Activated T-helper 1 cell treated with anti-CD3 and anti-CD28 coated beads, Interleukin-12 subunit alpha, Interleukin-12 subunit beta, Interleukin-2, Interleukin-4 antibody, amounts not matched to agents 30 ng/mL and 10 ng/mL and 1 ng/mL, durations not matched to agents 14 hours and 24 hours and 36 hours (primary cell): ENCODE measurements around the gene VAV3. TPM values are rescaled to one million over a fixed set of nuclear protein-coding genes. Genes with fewer than 3 reads are reported as not detected.

Source experiments
- DNase-seq: peaks from one replicate; pipeline ENCODE4 v3.0.0; 2021; ENCODE audit warnings: low spot score
- H3K27ac Mint-ChIP-seq: one replicate; pipeline ENCODE4 v1.8.0; 2021; ENCODE audit warnings: mild to moderate bottlenecking, mixed read lengths
- H3K27me3 Mint-ChIP-seq: one replicate; pipeline ENCODE4 v1.8.0; 2022; ENCODE audit warnings: mild to moderate bottlenecking, moderate library complexity, mixed read lengths; ENCODE audit not compliant: insufficient read depth
- H3K36me3 Mint-ChIP-seq: one replicate; pipeline ENCODE4 v1.8.0; 2021; ENCODE audit warnings: low read depth, mixed read lengths
- H3K4me1 Mint-ChIP-seq: one replicate; pipeline ENCODE4 v1.8.0; 2021; ENCODE audit warnings: low read depth, mixed read lengths
- H3K4me3 Mint-ChIP-seq: one replicate; pipeline ENCODE4 v1.8.0; 2021; ENCODE audit warnings: mild to moderate bottlenecking, moderate library complexity, mixed read lengths
- H3K9me3 Mint-ChIP-seq: one replicate; pipeline ENCODE4 v1.8.0; 2021; ENCODE audit warnings: mixed read lengths
- intact Hi-C: fragments of 100-400 bp; cut with micrococcal nuclease; formaldehyde crosslinking; loops from one replicate; pipeline ENCODE4 v1.15.1; 2024
- total RNA-seq: library from RNA; stranded (reverse); gene quantifications from 2 replicates; pipeline ENCODE4 v1.2.3, GENCODE V29; 2022

Gene VAV3
- total RNA-seq, 1 donor from 2014 or later = 5.3 TPM

DNA sequence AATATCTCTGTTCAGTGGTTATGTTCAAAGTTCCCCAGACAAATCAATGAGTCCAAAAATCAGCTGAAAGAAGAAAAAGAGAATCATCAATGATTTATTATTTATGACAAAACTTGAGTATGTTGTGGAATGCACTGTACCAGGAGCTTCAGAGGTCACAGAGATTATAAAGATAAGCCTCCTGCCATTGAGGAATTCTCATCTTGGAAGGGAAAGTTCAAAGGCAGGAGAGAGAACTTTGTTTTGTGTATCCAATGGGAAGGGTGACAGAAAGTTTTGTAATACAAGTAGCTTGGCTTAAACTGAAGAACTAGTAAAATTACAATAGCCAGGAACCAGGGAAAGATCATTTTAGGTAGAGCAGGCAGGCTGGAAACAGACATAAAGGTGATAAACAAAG lies 367.7 kb downstream of the VAV3 start:
- no peaks in the 10 kb centered on the region for H3K36me3 Mint-ChIP-seq
- no peak overlapping the region for H3K27ac Mint-ChIP-seq
- no peak for DNase-seq
- H3K27me3 Mint-ChIP-seq = no peaks in the 10 kb centered on the region
- H3K4me1 Mint-ChIP-seq = peaks cover 21% of the 10 kb centered on the region
- H3K9me3 Mint-ChIP-seq = no peaks in the 10 kb centered on the region
- intact Hi-C loops = no loop called here
- H3K4me3 Mint-ChIP-seq = no peak overlapping the region

DNA sequence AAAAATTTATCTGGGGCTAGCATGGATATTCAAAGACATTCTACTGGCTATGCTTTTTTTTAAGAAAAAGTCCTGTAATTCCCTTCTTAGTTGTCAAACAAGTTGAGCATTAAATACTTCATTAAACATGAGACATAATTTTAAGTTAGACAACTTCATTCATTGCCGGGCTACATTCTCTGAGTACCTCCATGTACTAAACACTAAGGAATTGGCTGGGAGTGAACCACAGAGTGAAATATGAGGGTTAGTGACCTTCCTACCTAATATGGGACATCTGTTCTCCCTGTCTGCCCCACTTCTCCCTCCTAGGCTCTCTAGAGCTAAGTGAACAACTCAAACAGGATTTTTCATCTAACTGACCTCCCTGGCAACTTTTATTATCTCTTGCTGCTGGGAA lies 370.4 kb downstream of the VAV3 start:
- Mint-ChIP-seq H3K27me3 (no peaks in the 10 kb centered on the region), H3K4me3 (no peak overlapping the region), H3K27ac (no peak overlapping the region), H3K4me1 (peaks cover 13% of the 10 kb centered on the region), H3K36me3 (no peaks in the 10 kb centered on the region), H3K9me3 (no peaks in the 10 kb centered on the region)
- intact Hi-C loops = no loop called here
- DNase-seq = no peak

DNA sequence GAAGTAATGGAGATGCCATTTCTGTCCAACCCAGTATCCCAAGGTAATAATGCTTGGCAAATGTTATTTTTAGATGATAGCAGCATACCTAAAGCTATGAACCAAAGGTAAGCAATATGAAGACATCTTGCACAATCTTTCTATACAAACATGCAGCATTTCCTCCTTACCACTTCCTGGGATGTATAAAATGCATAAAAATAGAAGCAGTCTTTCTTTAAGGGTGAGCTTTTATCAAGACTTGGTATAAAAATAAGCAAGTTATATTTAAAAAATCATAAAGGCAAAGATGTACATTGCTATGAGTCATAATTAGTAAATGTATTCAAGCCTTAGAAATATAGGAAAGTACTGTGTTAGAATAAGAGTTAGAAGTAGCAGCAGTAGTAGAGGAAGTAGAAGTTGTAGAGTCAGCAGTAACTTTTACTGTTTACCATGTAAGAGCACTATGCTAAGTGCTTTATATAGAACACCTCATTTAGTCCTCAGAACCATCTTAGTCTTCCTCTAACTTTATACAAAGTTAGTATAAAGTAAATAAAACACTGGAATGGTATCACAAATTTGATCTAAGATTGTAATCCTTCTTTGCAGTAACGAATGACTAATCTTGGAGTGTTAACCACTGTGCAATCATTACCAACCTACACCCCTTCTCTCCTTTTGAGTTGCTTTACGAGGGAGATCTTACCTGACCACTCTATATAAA lies 371.3 kb downstream of the VAV3 start:
- peaks cover 13% of the 10 kb centered on the region for H3K4me1 Mint-ChIP-seq
- no peaks in the 10 kb centered on the region for H3K27me3 Mint-ChIP-seq
- H3K36me3 Mint-ChIP-seq = no peaks in the 10 kb centered on the region
- intact Hi-C loops = no loop called here
- no peak overlapping the region for H3K4me3 Mint-ChIP-seq
- H3K9me3 Mint-ChIP-seq = no peaks in the 10 kb centered on the region
- no peak overlapping the region for H3K27ac Mint-ChIP-seq
- DNase-seq = no peak

DNA sequence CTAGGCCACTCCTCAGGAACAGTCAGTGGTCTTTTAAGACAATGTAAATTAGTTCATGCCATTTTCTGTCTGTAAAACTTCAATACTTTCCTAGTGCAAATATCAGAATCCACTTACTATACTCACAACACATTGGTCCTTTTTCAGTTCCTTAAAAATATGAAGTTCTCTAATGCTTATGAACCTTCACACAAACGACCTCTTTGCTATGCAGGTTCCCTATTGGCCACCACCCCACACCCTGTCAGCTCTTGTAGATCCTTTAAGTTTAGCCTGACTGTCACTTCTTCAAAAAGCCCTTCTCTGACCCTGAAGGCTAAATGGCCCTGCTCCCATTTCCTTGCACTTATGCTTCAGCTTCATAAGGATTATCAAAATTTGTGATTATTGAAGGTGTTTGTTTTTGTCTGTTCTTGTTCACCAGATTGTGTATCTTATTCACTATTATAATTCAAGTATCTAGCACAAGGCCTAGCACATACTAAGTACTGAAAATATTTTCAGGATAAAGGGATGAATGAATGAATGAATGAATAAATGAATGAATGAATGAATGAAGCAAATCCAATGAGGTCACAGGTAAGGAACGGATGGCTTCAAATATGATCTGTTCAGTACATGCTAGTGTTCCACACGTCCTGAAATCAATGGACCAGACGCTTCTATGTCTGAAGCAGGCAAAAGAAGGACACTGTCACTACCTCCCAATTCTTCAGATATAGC lies 373.9 kb downstream of the VAV3 start:
- intact Hi-C loops = no loop called here
- no peaks in the 10 kb centered on the region for H3K27me3 Mint-ChIP-seq
- no peak overlapping the region for H3K4me3 Mint-ChIP-seq
- no peaks in the 10 kb centered on the region for H3K36me3 Mint-ChIP-seq
- DNase-seq = no peak
- H3K4me1 Mint-ChIP-seq = peaks cover 13% of the 10 kb centered on the region
- H3K9me3 Mint-ChIP-seq = no peaks in the 10 kb centered on the region
- no peak overlapping the region for H3K27ac Mint-ChIP-seq

DNA sequence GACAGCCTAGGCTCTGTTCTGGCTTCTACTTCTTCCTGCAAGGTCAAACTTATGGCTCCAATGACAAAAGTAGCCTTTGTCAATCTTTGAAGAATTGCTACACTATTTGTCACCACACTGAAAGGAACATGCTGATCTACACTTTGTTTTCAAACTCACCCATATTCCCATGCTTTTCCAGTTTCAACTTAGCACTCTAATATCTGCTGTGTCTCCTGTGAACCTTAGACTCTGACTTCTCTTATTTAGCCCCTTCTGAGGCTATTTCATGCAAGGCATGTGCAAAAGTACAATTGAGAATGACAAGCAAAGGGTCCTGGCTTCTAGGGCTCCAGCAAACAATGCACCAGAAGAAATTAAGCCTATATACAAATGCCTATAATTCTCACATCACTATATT lies 374.9 kb downstream of the VAV3 start:
- peaks cover 13% of the 10 kb centered on the region for H3K4me1 Mint-ChIP-seq
- intact Hi-C loops = no loop called here

DNA sequence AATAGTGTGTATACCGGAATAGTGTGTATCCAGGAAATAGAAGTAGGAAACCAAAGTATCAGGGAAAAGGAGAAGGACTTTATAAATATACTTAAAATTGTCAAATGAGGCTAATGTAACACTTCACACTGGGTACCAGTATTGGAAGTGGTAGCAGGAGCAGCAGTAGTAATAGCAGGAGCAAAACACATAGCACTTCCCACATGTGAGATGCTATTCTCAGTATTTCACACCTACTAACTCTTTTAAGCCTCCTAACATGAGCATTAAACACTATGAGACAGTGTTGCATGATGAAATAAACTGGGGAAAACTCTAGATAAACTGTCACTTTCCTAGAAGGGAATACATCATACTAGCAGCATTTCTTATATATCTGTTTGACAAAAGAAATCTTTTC lies 376.7 kb downstream of the VAV3 start:
- no peaks in the 10 kb centered on the region for H3K27me3 Mint-ChIP-seq

More for the DNA sequence above, 374.9 kb downstream of the VAV3 start:
- no peak overlapping the region for H3K4me3 Mint-ChIP-seq
- DNase-seq = no peak
- no peaks in the 10 kb centered on the region for H3K36me3 Mint-ChIP-seq
- no peaks in the 10 kb centered on the region for H3K27me3 Mint-ChIP-seq
- no peaks in the 10 kb centered on the region for H3K9me3 Mint-ChIP-seq
- no peak overlapping the region for H3K27ac Mint-ChIP-seq

DNA sequence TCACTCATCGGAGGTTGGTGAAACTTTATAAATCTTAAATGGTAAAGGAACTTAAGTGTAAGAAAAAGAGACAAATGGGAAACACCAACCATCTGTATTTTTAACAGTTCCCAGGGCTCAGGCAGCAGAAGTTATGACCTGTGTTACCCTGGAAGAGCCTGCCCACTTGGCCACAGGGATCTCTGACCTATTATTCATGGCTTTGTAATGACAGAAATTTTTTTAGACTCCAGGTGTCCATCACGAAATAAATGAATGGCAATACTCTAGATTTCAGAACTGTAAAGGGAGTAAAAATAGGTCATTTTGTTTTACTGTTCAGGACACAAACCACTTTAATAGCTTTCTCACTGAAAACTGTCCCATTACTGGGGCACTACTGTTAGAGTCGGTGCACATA lies 389.8 kb downstream of the VAV3 start:
- Mint-ChIP-seq H3K4me1 (no peaks in the 10 kb centered on the region), H3K4me3 (no peak overlapping the region), H3K9me3 (no peaks in the 10 kb centered on the region), H3K27me3 (no peaks in the 10 kb centered on the region), H3K27ac (no peak overlapping the region), H3K36me3 (no peaks in the 10 kb centered on the region)
- intact Hi-C loops = no loop called here
- DNase-seq = no peak

More for the DNA sequence above, 376.7 kb downstream of the VAV3 start:
- no peak for DNase-seq
- Mint-ChIP-seq H3K4me3 (no peak overlapping the region), H3K27ac (no peak overlapping the region), H3K36me3 (no peaks in the 10 kb centered on the region), H3K4me1 (peaks cover under 1% of the 10 kb centered on the region), H3K9me3 (no peaks in the 10 kb centered on the region)
- intact Hi-C loops = no loop called here

DNA sequence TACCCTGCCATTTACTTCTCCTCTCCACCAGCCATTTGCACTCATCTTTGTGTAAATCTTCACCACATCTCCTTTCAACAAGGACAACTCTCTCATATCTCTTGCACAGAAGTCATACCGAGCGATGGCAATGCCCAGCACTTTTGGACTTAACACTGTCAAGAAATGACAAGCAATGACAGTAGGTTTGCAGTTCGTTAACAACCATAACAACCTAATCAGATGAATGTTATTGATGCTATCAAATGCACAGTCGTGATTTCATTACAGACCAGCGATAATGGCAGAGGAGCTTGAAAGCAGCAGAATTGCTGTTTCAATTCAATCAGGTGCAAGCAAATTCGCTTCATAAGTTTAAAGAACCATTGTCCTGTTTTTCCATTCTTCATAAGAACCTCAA lies 390.9 kb downstream of the VAV3 start:
- H3K27me3 Mint-ChIP-seq = no peaks in the 10 kb centered on the region
- H3K9me3 Mint-ChIP-seq = no peaks in the 10 kb centered on the region
- no peak for DNase-seq
- no peak overlapping the region for H3K4me3 Mint-ChIP-seq
- no peaks in the 10 kb centered on the region for H3K36me3 Mint-ChIP-seq
- no peak overlapping the region for H3K27ac Mint-ChIP-seq
- intact Hi-C loops = no loop called here
- H3K4me1 Mint-ChIP-seq = no peaks in the 10 kb centered on the region

DNA sequence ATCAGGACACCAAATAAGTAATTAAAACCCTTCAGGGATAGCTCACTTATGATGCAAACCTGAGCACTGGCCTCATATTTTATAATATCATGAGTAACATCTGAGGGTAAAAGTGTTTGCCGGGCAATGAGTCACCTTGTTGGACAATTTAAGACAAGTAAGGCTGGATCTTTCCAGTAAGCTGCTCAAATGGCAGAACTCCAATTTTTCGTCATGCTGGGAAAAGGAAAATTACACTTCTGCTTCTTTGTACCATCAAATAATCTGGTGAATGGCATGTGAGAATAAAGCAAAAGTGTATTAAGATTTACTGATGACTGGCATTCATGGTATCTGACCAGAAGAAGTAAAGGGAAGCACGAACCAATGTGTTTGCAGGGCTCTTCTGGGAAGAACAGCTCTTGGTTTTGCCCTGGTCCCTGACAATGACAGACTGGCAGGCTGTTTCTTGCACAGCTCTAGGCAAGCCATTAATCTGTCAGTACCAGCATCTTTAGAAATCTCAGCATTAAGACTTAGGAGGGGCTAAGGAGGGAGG lies 392.2 kb downstream of the VAV3 start:
- no peak for DNase-seq
- no peak overlapping the region for H3K4me3 Mint-ChIP-seq
- no peaks in the 10 kb centered on the region for H3K4me1 Mint-ChIP-seq
- H3K27me3 Mint-ChIP-seq = no peaks in the 10 kb centered on the region
- H3K9me3 Mint-ChIP-seq = no peaks in the 10 kb centered on the region
- intact Hi-C loops = no loop called here
- no peak overlapping the region for H3K27ac Mint-ChIP-seq
- no peaks in the 10 kb centered on the region for H3K36me3 Mint-ChIP-seq

DNA sequence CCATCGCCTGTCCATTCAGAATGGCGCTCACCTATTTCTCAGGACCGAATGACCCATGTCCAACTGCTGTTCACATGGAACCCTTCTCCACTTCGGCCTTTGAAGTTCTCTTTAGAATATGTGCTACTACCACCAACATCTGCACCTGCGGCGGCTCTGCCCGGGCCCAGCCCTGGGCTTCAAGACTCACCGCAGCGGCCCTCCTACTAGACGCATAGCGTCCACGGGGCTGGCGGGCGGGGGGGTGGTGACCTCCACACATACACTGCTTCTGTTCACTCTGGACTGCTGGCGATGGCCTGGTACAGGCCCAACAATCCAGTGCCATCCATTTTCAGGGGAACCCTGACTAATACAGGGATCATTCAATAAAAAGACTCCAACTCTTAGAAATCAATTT lies 394.2 kb downstream of the VAV3 start:
- H3K27ac Mint-ChIP-seq = no peak overlapping the region
- no peaks in the 10 kb centered on the region for H3K27me3 Mint-ChIP-seq
- H3K9me3 Mint-ChIP-seq = no peaks in the 10 kb centered on the region

DNA sequence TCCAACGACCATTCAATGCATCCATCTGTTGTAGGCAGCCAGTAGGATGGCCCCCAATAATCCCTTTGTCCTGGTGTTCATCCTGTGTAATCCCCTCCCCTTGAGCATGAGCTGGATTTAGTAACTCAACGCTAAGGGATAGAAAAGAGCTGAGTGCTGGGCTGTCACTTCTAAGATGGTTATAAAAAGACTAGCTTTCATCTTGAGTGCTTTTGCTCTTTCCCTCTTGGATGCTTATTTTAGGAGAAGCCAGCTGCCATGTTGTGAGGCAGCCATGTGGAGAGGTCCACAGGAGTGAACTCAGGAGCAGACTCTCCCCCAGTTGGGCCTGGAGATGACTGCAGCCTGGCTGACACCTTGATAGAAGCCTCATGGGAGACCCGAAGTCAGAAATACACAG lies 401.5 kb downstream of the VAV3 start:
- no peak for DNase-seq
- H3K27me3 Mint-ChIP-seq = no peaks in the 10 kb centered on the region
- H3K9me3 Mint-ChIP-seq = no peaks in the 10 kb centered on the region
- H3K36me3 Mint-ChIP-seq = no peaks in the 10 kb centered on the region
- H3K4me1 Mint-ChIP-seq = no peaks in the 10 kb centered on the region
- intact Hi-C loops = no loop called here
- H3K27ac Mint-ChIP-seq = no peak overlapping the region
- no peak overlapping the region for H3K4me3 Mint-ChIP-seq

More for the DNA sequence above, 394.2 kb downstream of the VAV3 start:
- DNase-seq = no peak
- Mint-ChIP-seq H3K36me3 (no peaks in the 10 kb centered on the region), H3K4me1 (no peaks in the 10 kb centered on the region), H3K4me3 (no peak overlapping the region)
- intact Hi-C loops = no loop called here

DNA sequence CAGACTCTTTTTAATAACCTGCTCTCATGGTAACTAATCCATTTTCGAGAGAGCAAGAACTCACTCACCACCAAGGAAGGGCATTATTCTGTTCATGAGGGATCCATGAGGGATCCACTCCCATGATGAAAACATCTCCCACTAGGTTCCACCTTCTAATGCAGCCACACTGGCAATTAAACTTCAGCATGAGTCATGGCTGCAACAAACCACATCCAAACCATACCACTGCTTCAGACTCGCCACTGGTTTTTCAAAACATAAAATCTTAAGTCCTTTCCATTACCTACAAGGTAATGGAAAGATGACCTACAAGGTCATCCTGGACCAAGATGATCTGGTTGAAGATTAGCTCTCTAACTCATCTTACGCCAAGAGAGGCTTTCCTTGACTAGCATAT lies 405.1 kb downstream of the VAV3 start:
- H3K9me3 Mint-ChIP-seq = no peaks in the 10 kb centered on the region
- H3K27ac Mint-ChIP-seq = no peak overlapping the region
- DNase-seq = no peak
- H3K4me1 Mint-ChIP-seq = no peaks in the 10 kb centered on the region
- peaks cover 3% of the 10 kb centered on the region for H3K27me3 Mint-ChIP-seq
- H3K36me3 Mint-ChIP-seq = no peaks in the 10 kb centered on the region
- H3K4me3 Mint-ChIP-seq = no peak overlapping the region
- intact Hi-C loops = no loop called here

DNA sequence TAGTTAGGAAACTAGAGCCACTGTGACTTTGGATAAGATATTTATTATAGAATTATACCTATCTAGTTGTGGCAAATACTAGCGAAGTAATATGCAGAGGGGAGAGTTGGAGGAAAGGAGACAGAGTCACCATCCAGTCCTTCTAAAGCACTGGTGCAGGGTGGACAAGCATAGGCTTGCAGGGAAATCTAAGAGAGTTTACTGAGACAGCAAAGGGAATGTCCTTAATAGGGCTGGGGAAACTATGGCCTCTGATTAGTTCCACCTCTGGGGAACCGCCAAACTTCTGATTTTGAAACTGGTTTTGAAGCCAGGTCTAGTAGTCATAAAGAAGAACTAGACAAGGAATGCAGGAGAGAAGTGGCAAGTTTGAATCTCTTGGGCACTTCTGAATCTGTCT lies 407.9 kb downstream of the VAV3 start:
- Mint-ChIP-seq H3K27me3 (peaks cover 3% of the 10 kb centered on the region), H3K9me3 (no peaks in the 10 kb centered on the region), H3K4me3 (no peak overlapping the region), H3K27ac (no peak overlapping the region), H3K36me3 (no peaks in the 10 kb centered on the region), H3K4me1 (no peaks in the 10 kb centered on the region)
- no peak for DNase-seq
- intact Hi-C loops = no loop called here
